ENCODE measurements around the gene NPM3.
"Not testable (repeated sequence)": the region's sequence is repeated elsewhere in the genome, so short reads cannot be mapped to it uniquely, and the experiment has no call there.

Gene NPM3

DNA sequence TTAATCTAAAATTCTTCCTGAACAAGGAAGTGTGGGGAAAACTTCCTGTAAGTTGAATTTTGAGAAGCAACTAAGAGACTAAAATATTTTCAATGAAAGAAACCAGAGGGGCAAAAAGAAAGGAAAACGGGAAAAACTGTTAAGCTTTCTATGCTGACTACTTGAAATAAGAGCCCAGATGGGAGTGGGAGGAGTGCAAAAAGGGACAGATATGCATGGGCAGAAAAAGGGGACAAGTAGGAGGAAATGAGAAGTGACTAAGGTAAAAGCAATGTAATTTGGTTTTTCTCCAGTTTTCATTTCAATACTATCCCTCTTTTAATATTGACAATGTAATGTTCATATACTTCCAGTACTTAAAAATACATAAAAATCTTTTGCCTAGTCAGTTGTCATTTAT is 23.9 kb upstream of the NPM3 start:
- DNase-seq (ENCODE audit: low read depth): no peak

DNA sequence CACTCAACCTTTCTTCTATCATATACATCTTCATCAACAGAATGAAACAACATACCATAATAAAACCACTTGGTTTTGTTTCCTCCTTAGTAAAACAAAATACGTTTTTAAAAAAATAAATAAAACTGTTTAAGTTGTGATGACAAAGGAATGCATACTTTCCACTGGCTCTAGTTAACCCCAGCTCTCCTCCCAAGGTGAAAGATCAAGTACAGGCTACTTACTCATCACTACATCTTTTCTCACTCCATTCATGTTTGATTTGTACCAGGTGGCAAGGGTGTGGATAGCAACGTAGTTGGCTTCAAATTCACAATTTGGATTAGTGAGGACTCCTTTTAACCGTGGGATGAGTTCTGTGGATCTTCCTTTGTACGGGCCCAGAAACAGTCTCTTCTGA is 20.3 kb upstream of the NPM3 start:
- no peak for DNase-seq (ENCODE audit: low read depth)

GRCh38 chr10:101797403-101798059 is 14.3 kb upstream of the NPM3 start:
- DNase-seq (ENCODE audit: low read depth): no peak

- DNase-seq (ENCODE audit: low read depth): no peak
These were observed 10.3 kb upstream of the NPM3 start for GRCh38 chr10:101793526-101793925.

DNA sequence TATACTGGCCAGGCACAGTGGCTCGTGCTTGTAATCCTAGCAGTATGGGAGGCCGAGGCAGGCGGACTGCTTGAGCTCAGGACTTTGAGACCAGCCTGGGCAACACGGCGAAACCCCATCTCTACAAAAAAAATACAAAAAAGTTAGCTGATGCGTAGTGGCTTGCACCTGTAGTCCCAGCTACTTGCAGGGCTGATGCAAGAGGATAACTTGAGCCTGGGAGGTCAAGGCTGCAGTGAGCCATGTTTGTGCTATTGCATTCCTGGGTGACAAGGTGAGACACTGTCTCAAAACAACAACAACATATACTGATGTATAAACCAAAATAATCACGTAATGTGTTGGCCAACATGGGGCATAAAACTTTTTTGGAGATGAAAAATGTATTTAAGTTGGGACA is 6.4 kb upstream of the NPM3 start:
- DNase-seq (ENCODE audit: low read depth): no peak

DNA sequence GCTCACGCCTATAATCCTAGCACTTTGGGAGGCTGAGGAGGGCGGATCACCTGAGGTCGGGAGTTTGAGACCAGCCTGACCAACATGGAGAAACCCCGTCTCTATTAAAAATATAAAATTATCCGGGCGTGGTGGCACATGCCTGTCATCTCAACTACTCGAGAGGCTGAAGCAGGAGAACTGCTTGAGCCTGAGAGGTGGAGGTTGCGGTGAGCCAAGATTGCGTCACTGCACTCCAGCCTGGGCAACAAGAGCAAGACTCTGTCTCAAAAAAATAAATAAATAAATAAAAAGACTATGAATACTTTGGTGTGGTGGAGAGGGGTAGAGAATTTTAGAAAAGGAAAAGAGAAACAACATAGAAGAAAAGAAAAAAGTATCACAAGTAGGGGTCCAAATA is 6.0 kb upstream of the NPM3 start:
- DNase-seq (ENCODE audit: low read depth): not testable (repeated sequence)

DNA sequence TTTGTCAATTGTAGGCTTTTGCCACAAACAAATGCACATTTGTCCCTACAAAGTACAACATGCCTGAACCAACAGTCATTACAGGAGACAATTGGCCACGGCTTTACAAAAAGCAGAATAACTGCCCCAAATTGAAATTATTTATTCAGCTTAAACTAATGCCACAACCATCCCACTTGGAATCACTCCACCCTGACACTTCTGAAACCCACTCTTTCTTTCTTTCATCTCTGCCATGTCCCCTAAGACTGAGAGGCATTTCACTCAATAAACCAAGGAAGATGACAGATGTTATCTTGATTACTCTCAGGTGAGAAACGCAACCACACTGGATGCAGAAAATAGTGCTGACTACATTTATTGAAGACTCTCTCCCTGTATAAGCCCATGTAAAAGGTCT is 2.6 kb upstream of the NPM3 start:
- DNase-seq (ENCODE audit: low read depth): no peak

DNA sequence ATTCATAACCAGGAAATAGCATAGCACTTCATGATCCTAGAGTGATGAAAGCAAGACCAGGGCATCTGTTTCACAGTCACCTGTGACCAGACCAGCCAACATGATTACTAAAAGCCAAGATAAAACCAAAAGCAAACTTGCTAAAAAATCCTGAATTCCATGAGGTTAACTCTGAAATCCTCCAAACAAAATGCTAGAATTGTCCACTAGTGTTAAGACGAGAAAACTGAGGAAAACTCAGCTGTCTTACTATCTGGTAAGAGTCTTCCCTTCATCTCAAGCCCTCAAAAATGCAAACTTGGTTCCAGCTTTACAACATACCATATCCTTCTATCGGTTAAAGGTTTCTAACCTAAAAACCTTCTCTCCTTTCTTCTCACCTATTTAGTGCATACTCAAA is 1.3 kb upstream of the NPM3 start:
- DNase-seq (ENCODE audit: low read depth): no peak

DNA sequence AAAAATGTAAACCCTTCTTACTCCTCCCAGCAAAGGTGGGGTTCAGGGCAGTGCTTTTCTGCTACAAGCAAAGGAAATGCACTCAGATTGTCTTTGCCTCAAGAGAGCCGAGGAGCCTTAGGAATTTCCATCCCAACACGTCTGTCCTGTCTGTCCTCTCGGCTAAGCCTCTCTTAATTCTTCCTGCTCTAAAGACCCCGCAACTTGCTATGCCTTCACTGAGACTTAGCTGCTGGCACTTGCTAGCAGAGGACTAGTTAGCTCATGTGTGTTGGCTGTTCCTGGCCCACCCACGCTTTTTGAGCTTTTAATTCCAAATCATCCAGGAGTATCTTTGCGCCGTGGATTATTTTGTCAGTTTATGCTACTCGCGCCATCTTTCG is 481 bp upstream of the NPM3 start:
- DNase-seq (ENCODE audit: low read depth): no peak

DNA sequence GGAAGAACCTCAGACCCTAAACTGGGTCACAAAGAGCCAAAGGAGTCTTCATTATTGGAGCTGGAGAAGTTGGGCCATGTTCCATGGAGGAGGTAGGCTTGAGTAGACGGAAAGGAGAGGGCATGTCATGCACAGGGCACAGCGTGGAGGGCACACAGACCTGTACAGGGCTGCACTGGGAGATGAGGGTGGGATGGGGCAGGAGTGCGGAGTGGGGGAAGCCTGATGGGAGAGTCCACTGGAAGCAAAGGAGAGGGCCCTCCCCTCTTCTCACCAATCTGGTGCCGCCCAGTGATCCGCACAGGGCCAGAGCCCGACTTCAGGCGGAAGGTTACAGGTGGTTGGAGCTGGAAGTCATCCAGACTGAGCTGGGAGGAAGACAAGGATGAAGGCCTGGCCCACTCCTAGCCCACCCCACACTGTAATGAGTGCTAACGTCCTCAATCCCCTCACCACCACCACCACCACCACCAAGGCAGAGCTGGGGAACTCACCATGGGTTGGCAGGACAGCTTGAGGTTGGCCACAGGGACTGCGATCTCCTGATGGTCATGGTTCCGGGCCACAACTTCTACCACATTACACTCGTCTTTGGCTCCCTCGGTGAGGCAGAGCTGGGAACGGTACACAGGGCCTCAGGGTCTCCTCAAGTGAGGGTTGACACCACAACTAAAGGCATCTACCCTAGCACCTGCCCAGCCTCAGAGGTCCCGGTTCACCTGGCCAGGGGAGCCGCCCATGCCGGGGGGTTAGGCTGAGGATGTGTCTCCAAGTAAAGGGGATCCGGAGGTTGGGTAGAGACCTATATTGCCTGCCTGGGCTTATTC is 1.0 kb downstream of the NPM3 start:
- no peak for DNase-seq (ENCODE audit: low read depth)

- DNase-seq (ENCODE audit: low read depth): no peak
These were observed 1.6 kb downstream of the NPM3 start for GRCh38 chr10:101781655-101781983.

GRCh38 chr10:101780818-101781654 is 2.2 kb downstream of the NPM3 start:
- DNase-seq (ENCODE audit: low read depth): peak; percentile 75

DNA sequence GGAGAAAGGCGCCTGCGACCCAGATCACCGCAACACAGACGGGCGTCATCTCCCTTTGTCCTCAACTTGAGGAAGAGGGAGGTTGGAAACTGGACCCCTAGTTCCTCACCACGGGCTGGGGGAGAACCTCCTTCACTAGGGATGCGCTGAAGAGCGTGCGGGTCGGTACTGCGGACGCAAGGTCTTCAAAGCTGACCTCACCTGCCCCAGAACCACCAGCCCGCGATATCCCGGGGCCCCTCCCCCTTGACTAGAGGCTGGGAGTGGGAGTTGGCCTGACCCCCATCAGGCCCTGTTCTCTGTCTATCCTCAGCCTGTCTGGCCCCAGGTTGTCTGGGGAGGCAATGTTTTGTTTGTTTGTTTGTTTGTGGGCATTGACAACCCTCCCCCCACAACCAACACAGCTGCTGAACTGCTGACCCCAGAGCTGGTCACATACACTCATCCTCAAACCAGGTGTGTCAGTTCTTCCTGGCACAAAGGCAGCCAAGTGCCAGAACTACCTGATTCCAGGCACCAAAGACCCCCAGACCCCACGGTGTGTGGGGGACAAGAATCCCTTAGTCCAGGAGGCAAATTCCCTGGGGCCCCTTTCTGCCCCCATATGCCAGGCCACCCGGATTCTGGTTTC is 2.9 kb downstream of the NPM3 start:
- no peak for DNase-seq (ENCODE audit: low read depth)

GRCh38 chr10:101779544-101780186 is 3.6 kb downstream of the NPM3 start:
- DNase-seq (ENCODE audit: low read depth): peak; percentile 86

GRCh38 chr10:101778781-101779543 is 4.3 kb downstream of the NPM3 start:
- DNase-seq (ENCODE audit: low read depth): no peak

GRCh38 chr10:101778151-101778780 is 5.0 kb downstream of the NPM3 start:
- no peak for DNase-seq (ENCODE audit: low read depth)

- DNase-seq (ENCODE audit: low read depth): no peak
These were observed 5.6 kb downstream of the NPM3 start for GRCh38 chr10:101777619-101778145.

GRCh38 chr10:101776161-101776817 is 7.0 kb downstream of the NPM3 start:
- DNase-seq (ENCODE audit: low read depth): no peak

DNA sequence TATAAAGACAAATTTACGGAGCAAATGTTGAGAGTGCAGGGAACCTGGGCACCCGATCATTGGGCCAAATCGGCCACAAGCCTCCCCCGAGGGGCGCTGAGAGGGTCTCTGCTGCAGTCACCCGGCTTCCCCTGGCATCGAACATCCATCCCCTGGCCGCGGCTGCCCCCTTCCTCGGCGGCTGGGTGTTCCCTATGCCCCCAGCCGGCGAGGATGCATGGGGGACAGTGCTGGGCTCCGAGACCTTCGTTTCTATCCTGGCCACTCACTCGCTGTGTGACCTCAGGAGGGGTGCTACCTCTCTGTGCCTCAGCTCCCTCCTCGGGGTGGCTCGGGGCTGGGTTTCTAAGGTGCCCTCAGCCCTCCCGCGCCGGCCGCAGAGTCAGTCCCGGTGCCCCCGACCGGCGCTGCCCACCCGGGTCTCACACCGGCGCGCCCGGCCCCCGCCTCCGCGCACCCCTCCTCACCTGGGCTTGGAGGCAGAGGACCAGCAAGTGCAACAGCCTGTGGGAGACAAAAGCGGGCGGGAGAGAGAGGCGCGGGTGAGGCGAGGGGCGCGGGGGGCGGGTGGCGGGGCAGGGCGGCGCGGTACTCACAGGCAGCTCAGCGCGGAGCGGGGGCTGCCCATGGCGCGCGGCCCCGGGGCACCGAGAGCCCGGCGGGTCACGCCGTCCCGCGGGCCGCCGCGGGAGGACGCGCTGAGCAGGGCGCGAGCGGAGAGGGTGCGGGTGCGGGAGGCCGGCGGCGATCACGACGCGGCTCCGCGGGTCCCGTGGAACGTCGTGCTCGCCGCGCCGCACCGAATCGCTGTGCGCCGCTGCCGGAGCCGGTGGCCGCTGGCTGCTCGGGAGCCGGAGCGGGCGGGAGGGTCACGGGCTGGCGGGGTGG is 7.7 kb downstream of the NPM3 start, which contains the start of gene FGF8:
TSS of gene FGF8 (minus strand) at position 842 of the 888 bp plus-strand sequence. CDS start at position 628, 214 bp downstream.
- no peak for DNase-seq (ENCODE audit: low read depth)
